HG03025 (cell line): ENCODE measurements around the gene AUTS2.

Experiments used
- ATAC-seq: cut with Tn5 transposase; IDR thresholded peaks from one replicate; pipeline ENCODE4 v1.9.1; 2021; ENCODE audit warnings: mild to moderate bottlenecking, moderate library complexity; ENCODE audit not compliant: unreplicated experiment, low FRiP score

The AUTS2 gene

GRCh38 chr7:70458745-70459144 lies 860.5 kb downstream of the AUTS2 start:
- no peak for ATAC-seq

GRCh38 chr7:70459546-70459945 lies 861.3 kb downstream of the AUTS2 start:
- no peak for ATAC-seq

GRCh38 chr7:70460071-70460470 lies 861.8 kb downstream of the AUTS2 start:
- ATAC-seq: no peak

- no peak for ATAC-seq
Observed at GRCh38 chr7:70460562-70460961, 862.3 kb downstream of the AUTS2 start.

GRCh38 chr7:70463352-70463938 lies 865.2 kb downstream of the AUTS2 start:
- no peak for ATAC-seq

GRCh38 chr7:70466725-70467364 lies 868.6 kb downstream of the AUTS2 start:
- ATAC-seq: no peak

GRCh38 chr7:70470746-70471145 lies 872.5 kb downstream of the AUTS2 start:
- ATAC-seq: no peak

GRCh38 chr7:70472601-70473237 lies 874.4 kb downstream of the AUTS2 start:
- no peak for ATAC-seq

- no peak for ATAC-seq
Observed at GRCh38 chr7:70474639-70475234, 876.5 kb downstream of the AUTS2 start.

GRCh38 chr7:70477036-70478010 lies 879.0 kb downstream of the AUTS2 start:
- ATAC-seq: no peak

GRCh38 chr7:70479153-70480021 lies 881.1 kb downstream of the AUTS2 start:
- no peak for ATAC-seq

GRCh38 chr7:70480927-70481569 lies 882.8 kb downstream of the AUTS2 start:
- ATAC-seq: no peak

- no peak for ATAC-seq
Observed at GRCh38 chr7:70481570-70482123, 883.4 kb downstream of the AUTS2 start.

- no peak for ATAC-seq
Observed at GRCh38 chr7:70484255-70484654, 886.0 kb downstream of the AUTS2 start.

GRCh38 chr7:70486977-70487376 lies 888.7 kb downstream of the AUTS2 start:
- ATAC-seq: no peak

GRCh38 chr7:70487428-70487827 lies 889.2 kb downstream of the AUTS2 start:
- no peak for ATAC-seq

GRCh38 chr7:70487886-70488285 lies 889.6 kb downstream of the AUTS2 start:
- ATAC-seq: no peak

GRCh38 chr7:70489813-70490212 lies 891.5 kb downstream of the AUTS2 start:
- no peak for ATAC-seq

- ATAC-seq: no peak
Observed at GRCh38 chr7:70492625-70493024, 894.4 kb downstream of the AUTS2 start.
